ENCODE measurements around the gene COL8A2.

COL8A2 gene

DNA sequence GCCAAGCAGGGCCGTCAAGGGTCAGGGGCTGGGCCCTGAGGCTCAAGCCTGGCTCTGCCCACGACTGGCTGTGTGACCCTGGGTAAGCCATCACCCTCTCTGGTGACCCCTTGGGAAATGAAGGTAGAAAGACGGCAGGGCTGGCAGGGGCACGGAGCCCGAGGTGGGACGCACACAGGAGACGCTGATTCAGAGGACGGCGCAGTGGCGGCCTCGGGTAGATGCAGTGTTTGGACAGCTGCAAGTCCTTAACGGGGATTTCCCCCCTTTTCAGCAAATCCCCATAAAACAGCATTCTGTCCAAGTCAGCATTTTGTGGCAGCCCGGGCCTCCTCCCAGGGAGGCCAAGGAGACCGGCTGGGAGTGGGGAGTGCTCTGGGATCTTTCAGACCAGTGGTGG, 16.7 kb downstream of the COL8A2 start:
- Histone ChIP-seq H3K36me3 (ENCODE audit: insufficient read depth, low read length) (no peaks in the 10 kb centered on the region), H3K9ac (ENCODE audit: low read length) (no peak overlapping the region), H2AFZ (ENCODE audit: low read length) (no peak overlapping the region), H3K9me3 (ENCODE audit: low read length) (no peaks in the 10 kb centered on the region), H3F3A (ENCODE audit: insufficient read depth, low read length) (no peaks in the 10 kb centered on the region), H3K27me3 (ENCODE audit: insufficient read depth, low read length) (peaks cover 2% of the 10 kb centered on the region; the same call in 1 of the 2 replicates), H4K20me1 (ENCODE audit: insufficient read depth, low read length) (no peaks in the 10 kb centered on the region), H3K9me2 (ENCODE audit: low read depth, low read length) (no peaks in the 10 kb centered on the region), H3K4me2 (ENCODE audit: low read length) (no peak overlapping the region), H3K79me2 (ENCODE audit: insufficient read depth, low read length) (no peaks in the 10 kb centered on the region), H3K4me1 (ENCODE audit: insufficient read depth, low read length, severe bottlenecking) (no peaks in the 10 kb centered on the region), H3K27ac (ENCODE audit: low read depth, low read length, poor library complexity, severe bottlenecking) (no peak overlapping the region), H3K4me3 (ENCODE audit: low read depth, low read length, poor library complexity, severe bottlenecking) (no peak overlapping the region)
- no peak for TF ChIP-seq EZH2 (IDR thresholded peaks at IDR 0.05; ENCODE audit: borderline replicate concordance, low read length)
- TF ChIP-seq, protein P1, sequence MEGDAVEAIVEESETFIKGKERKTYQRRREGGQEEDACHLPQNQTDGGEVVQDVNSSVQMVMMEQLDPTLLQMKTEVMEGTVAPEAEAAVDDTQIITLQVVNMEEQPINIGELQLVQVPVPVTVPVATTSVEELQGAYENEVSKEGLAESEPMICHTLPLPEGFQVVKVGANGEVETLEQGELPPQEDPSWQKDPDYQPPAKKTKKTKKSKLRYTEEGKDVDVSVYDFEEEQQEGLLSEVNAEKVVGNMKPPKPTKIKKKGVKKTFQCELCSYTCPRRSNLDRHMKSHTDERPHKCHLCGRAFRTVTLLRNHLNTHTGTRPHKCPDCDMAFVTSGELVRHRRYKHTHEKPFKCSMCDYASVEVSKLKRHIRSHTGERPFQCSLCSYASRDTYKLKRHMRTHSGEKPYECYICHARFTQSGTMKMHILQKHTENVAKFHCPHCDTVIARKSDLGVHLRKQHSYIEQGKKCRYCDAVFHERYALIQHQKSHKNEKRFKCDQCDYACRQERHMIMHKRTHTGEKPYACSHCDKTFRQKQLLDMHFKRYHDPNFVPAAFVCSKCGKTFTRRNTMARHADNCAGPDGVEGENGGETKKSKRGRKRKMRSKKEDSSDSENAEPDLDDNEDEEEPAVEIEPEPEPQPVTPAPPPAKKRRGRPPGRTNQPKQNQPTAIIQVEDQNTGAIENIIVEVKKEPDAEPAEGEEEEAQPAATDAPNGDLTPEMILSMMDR (IDR thresholded peaks at IDR 0.05; ENCODE audit: low read length): no peak

DNA sequence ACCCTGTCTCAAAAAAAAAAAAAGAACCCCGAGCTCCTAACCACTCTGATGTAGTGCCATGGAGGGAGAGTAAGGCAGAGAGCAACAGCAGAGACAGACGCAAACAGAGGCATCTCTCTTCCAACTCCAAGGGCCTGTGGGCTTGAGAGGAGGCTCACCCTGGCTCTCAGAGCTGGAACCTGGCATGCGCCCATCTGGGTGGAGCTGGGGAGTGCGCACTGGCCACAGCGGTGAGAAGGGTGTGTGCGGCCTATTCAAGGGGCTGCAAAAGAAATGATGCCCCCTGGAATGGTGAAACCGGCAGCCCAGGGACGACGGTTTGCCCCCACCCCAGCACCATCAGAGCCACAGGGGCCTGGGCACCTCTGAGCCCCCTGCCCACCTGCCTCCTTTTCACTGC, 17.6 kb downstream of the COL8A2 start:
- Histone ChIP-seq H2AFZ (ENCODE audit: low read length) (no peak overlapping the region), H3K4me1 (ENCODE audit: insufficient read depth, low read length, severe bottlenecking) (no peaks in the 10 kb centered on the region), H3K79me2 (ENCODE audit: insufficient read depth, low read length) (no peaks in the 10 kb centered on the region), H3K36me3 (ENCODE audit: insufficient read depth, low read length) (no peaks in the 10 kb centered on the region), H3F3A (ENCODE audit: insufficient read depth, low read length) (no peaks in the 10 kb centered on the region), H3K9me3 (ENCODE audit: low read length) (no peaks in the 10 kb centered on the region), H3K27me3 (ENCODE audit: insufficient read depth, low read length) (no peaks in the 10 kb centered on the region), H3K4me3 (ENCODE audit: low read depth, low read length, poor library complexity, severe bottlenecking) (no peak overlapping the region), H3K9ac (ENCODE audit: low read length) (no peak overlapping the region), H3K4me2 (ENCODE audit: low read length) (no peak overlapping the region), H4K20me1 (ENCODE audit: insufficient read depth, low read length) (no peaks in the 10 kb centered on the region), H3K9me2 (ENCODE audit: low read depth, low read length) (no peaks in the 10 kb centered on the region), H3K27ac (ENCODE audit: low read depth, low read length, poor library complexity, severe bottlenecking) (no peak overlapping the region)
- TF ChIP-seq EZH2 (IDR thresholded peaks at IDR 0.05; ENCODE audit: borderline replicate concordance, low read length): no peak
- TF ChIP-seq, protein P1 (IDR thresholded peaks at IDR 0.05; ENCODE audit: low read length): no peak

DNA sequence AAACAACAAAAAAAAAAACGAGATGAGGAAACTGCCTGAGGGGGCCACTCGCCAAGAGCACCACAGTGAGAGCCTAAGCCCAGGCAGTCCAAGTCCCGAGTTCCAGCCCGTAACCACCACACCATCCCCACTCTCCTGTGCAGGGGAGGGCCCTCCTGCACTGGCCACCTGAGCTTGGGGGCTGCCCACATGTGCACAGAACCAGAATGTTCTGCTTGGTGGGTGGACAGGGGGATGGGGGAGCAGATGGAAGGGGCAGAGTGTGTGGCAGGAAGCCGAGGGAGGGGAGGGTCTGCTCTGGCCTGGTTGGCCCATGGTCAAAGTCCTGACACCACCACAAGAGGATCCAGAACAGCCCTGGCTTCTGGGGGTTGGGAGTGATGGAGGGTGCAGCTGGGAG, 18.8 kb downstream of the COL8A2 start:
- no peaks in the 10 kb centered on the region for H4K20me1 ChIP-seq (ENCODE audit: insufficient read depth, low read length)

More for the DNA sequence above, 18.8 kb downstream of the COL8A2 start:
- no peak overlapping the region for H3K27ac ChIP-seq (ENCODE audit: low read depth, low read length, poor library complexity, severe bottlenecking)
- H3K4me1 ChIP-seq (ENCODE audit: insufficient read depth, low read length, severe bottlenecking): no peaks in the 10 kb centered on the region
- H3K36me3 ChIP-seq (ENCODE audit: insufficient read depth, low read length): no peaks in the 10 kb centered on the region
- TF ChIP-seq EZH2 (IDR thresholded peaks at IDR 0.05; ENCODE audit: borderline replicate concordance, low read length): no peak
- TF ChIP-seq, protein P1 (IDR thresholded peaks at IDR 0.05; ENCODE audit: low read length): no peak
- H3K79me2 ChIP-seq (ENCODE audit: insufficient read depth, low read length): no peaks in the 10 kb centered on the region
- H3K9ac ChIP-seq (ENCODE audit: low read length): no peak overlapping the region
- H3K9me3 ChIP-seq (ENCODE audit: low read length): no peaks in the 10 kb centered on the region
- H3K4me2 ChIP-seq (ENCODE audit: low read length): no peak overlapping the region
- H2AFZ ChIP-seq (ENCODE audit: low read length): no peak overlapping the region
- no peak overlapping the region for H3K4me3 ChIP-seq (ENCODE audit: low read depth, low read length, poor library complexity, severe bottlenecking)
- H3K27me3 ChIP-seq (ENCODE audit: insufficient read depth, low read length): no peaks in the 10 kb centered on the region
- no peaks in the 10 kb centered on the region for H3K9me2 ChIP-seq (ENCODE audit: low read depth, low read length)
- H3F3A ChIP-seq (ENCODE audit: insufficient read depth, low read length): no peaks in the 10 kb centered on the region

All from OCI-LY1 (cell line).